SK-N-MC (cell line): Measurements from ENCODE around the gene AGAP1.

ENCODE experiments used
- EZH2 ChIP-seq: fragments of 200-600 bp; sonication (generic); IDR thresholded peaks from one replicate; pipeline ENCODE4 v1.6.1; 2017; ENCODE audit warnings: antibody characterized with exemption
- POLR2AphosphoS5 ChIP-seq: IDR thresholded peaks from 2 replicates; pipeline ENCODE4 v1.6.1; 2012; ENCODE audit warnings: mild to moderate bottlenecking, low read depth, low read length, borderline replicate concordance

- TF ChIP-seq EZH2 (no peak), POLR2AphosphoS5 (no peak)
Measured at GRCh38 chr2:236177967-236178889, 684.4 kb downstream of the AGAP1 start.
